ENCODE results near the gene SIX2.

The SIX2 gene

GRCh38 chr2:45009303-45009927 is at the start of gene SIX2:
Gene SIX2, minus strand, starts transcription at chr2:45009452. Its CDS starts 342 bp downstream, at chr2:45009110.
- DNase-seq (ENCODE audit: low read depth): peak; percentile 44
- TF ChIP-seq, protein P1, sequence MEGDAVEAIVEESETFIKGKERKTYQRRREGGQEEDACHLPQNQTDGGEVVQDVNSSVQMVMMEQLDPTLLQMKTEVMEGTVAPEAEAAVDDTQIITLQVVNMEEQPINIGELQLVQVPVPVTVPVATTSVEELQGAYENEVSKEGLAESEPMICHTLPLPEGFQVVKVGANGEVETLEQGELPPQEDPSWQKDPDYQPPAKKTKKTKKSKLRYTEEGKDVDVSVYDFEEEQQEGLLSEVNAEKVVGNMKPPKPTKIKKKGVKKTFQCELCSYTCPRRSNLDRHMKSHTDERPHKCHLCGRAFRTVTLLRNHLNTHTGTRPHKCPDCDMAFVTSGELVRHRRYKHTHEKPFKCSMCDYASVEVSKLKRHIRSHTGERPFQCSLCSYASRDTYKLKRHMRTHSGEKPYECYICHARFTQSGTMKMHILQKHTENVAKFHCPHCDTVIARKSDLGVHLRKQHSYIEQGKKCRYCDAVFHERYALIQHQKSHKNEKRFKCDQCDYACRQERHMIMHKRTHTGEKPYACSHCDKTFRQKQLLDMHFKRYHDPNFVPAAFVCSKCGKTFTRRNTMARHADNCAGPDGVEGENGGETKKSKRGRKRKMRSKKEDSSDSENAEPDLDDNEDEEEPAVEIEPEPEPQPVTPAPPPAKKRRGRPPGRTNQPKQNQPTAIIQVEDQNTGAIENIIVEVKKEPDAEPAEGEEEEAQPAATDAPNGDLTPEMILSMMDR (IDR thresholded peaks at IDR 0.05; ENCODE audit: control insufficient read depth, extremely low read depth, insufficient read depth): no peak
- H3K4me3 ChIP-seq (ENCODE audit: low read depth, low read length): peak within 1 kb of the TSS; percentile 37

DNA sequence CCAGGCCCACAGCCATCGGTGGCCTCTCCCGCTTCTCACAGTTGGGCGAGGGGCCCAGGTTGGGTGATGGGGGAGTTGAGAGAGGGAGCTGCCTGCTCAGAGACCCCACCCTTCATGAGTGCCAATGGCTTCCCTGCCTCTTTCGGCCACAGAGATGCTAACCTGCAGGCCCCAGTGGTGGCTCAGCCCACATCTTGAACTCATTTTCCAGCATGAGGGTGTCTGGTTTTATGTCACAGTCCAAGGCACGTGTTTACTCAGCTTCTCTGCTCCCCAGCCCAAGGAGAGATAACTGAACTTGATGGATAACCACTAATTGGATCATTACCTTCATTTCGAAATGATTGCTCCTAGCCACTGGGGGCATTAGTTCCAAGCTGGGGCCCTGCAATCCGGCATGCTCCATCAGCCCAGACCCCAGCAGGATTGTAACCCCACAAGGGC is 45.9 kb upstream of the SIX2 start:
- TF ChIP-seq, protein P1 (IDR thresholded peaks at IDR 0.05; ENCODE audit: control insufficient read depth, extremely low read depth, insufficient read depth): no peak
- DNase-seq (ENCODE audit: low read depth): no peak
- H3K4me3 ChIP-seq (ENCODE audit: low read depth, low read length): no peak overlapping the region

GRCh38 chr2:45053966-45054365 is 44.7 kb upstream of the SIX2 start:
- TF ChIP-seq, protein P1 (IDR thresholded peaks at IDR 0.05; ENCODE audit: control insufficient read depth, extremely low read depth, insufficient read depth): no peak
- DNase-seq (ENCODE audit: low read depth): no peak
- no peak overlapping the region for H3K4me3 ChIP-seq (ENCODE audit: low read depth, low read length)

GRCh38 chr2:45052388-45052928 is 43.2 kb upstream of the SIX2 start:
- H3K4me3 ChIP-seq (ENCODE audit: low read depth, low read length): no peak overlapping the region
- TF ChIP-seq, protein P1 (IDR thresholded peaks at IDR 0.05; ENCODE audit: control insufficient read depth, extremely low read depth, insufficient read depth): no peak
- no peak for DNase-seq (ENCODE audit: low read depth)

DNA sequence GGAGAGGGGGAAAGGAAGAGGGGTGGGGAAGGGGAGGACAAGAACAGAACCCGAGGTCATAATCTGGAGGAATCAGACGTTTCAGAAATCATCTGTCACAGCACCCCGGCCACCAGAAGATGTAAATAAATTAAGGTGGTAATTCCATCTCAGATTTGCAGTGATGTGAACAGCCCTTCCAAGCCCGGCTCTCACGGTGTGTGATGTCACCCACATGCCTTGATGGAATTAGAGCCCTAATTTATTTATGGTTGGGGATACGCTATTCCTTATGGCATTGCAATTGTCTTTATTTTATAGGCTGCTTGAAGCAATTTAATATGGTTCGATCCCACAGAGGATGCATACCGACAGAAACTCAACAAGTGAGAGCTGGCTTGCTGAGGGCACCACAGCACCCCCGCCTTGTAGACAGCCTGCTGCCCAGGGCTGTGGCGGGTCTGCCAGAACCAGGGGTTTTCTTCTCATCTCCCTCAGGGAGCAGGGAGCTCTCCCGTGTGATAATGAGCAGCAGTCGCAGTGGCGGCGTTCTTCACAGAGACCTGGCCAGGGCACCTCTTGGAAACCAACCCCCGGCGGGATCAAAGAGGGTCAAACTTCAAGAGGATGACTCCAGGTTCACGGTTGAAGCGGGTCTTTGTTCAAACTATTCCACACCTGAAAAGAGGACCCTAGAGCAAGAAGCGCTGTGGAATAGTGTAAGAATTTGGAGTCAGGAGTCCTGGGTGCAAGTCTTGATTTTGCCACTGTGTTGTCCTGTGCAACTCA is 40.5 kb upstream of the SIX2 start:
- TF ChIP-seq, protein P1 (IDR thresholded peaks at IDR 0.05; ENCODE audit: control insufficient read depth, extremely low read depth, insufficient read depth): no peak
- DNase-seq (ENCODE audit: low read depth): no peak
- no peak overlapping the region for H3K4me3 ChIP-seq (ENCODE audit: low read depth, low read length)

GRCh38 chr2:45047301-45047700 is 38.0 kb upstream of the SIX2 start:
- no peak for DNase-seq (ENCODE audit: low read depth)
- no peak overlapping the region for H3K4me3 ChIP-seq (ENCODE audit: low read depth, low read length)
- TF ChIP-seq, protein P1 (IDR thresholded peaks at IDR 0.05; ENCODE audit: control insufficient read depth, extremely low read depth, insufficient read depth): no peak

Measured in LNCaP clone FGC (cell line).